HEK293T (cell line): ENCODE results near the gene GGA2.

Experiments
- BHLHE40 ChIP-seq: fragments of 450-650 bp; IDR thresholded peaks from 2 replicates; pipeline ENCODE4 v1.6.1; 2016; ENCODE audit warnings: mild to moderate bottlenecking, moderate library complexity, borderline replicate concordance
- CTBP1 ChIP-seq: fragments of 450-650 bp; IDR thresholded peaks from 2 replicates; pipeline ENCODE4 v1.6.1; 2016; ENCODE audit warnings: borderline replicate concordance
- ELF4 ChIP-seq: fragments of 450-650 bp; IDR thresholded peaks from 2 replicates; pipeline ENCODE4 v1.6.1; 2017; ENCODE audit warnings: antibody characterized with exemption
- FOXA1 ChIP-seq: fragments of 450-650 bp; IDR thresholded peaks from 2 replicates; pipeline ENCODE4 v1.6.1; 2016; ENCODE audit warnings: mild to moderate bottlenecking
- FOXK2 ChIP-seq: fragments of 450-650 bp; IDR thresholded peaks from 2 replicates; pipeline ENCODE4 v1.6.1; 2016; ENCODE audit warnings: mild to moderate bottlenecking
- HDGF ChIP-seq: fragments of 450-650 bp; IDR thresholded peaks from 2 replicates; pipeline ENCODE4 v1.6.1; 2017; ENCODE audit warnings: antibody characterized with exemption, borderline replicate concordance
- NFRKB ChIP-seq: fragments of 450-650 bp; IDR thresholded peaks from 2 replicates; pipeline ENCODE4 v1.6.1; 2016; ENCODE audit warnings: mild to moderate bottlenecking, moderate library complexity
- SP1 ChIP-seq: fragments of 450-650 bp; IDR thresholded peaks from 2 replicates; pipeline ENCODE4 v1.6.1; 2017
- SUZ12 ChIP-seq: fragments of 450-650 bp; IDR thresholded peaks from 2 replicates; pipeline ENCODE4 v1.6.1; 2016; ENCODE audit warnings: mild to moderate bottlenecking
- TARDBP ChIP-seq: fragments of 450-650 bp; IDR thresholded peaks from 2 replicates; pipeline ENCODE4 v1.6.1; 2016
- ZNF384 ChIP-seq: fragments of 450-650 bp; IDR thresholded peaks from 2 replicates; pipeline ENCODE4 v1.6.1; 2016
- TF ChIP-seq, protein P1 (sequence below): fragments of 450-650 bp; IDR thresholded peaks from 2 replicates; pipeline ENCODE4 v1.6.1; 2016

DNA sequence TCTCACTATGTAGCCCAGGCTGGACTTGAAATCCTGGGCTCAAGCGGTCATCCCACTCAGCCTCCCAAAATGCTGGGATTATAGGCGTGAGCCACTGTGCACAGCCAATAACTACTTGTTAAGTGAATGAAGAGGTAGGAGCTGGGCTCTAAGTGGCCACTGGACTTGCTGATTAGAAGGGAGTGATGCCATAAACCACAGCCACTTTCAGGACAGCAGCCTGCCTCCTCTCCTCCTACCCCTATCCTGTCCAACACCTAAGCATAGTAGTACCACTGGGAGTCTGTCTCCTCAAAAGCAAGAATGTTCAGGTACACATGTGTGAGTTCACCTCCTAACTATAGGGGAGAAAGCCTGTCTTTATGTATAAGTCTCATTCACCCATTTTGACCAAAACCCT, 45.1 kb downstream of the GGA2 start:
- TF ChIP-seq ELF4 = no peak
- no peak for TF ChIP-seq FOXK2
- TF ChIP-seq SP1 = no peak
- TF ChIP-seq FOXA1 = no peak
- no peak for TF ChIP-seq TARDBP
- TF ChIP-seq ZNF384 = no peak
- no peak for TF ChIP-seq BHLHE40
- no peak for TF ChIP-seq HDGF
- TF ChIP-seq, protein P1, sequence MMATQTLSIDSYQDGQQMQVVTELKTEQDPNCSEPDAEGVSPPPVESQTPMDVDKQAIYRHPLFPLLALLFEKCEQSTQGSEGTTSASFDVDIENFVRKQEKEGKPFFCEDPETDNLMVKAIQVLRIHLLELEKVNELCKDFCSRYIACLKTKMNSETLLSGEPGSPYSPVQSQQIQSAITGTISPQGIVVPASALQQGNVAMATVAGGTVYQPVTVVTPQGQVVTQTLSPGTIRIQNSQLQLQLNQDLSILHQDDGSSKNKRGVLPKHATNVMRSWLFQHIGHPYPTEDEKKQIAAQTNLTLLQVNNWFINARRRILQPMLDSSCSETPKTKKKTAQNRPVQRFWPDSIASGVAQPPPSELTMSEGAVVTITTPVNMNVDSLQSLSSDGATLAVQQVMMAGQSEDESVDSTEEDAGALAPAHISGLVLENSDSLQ = no peak
- no peak for TF ChIP-seq SUZ12
- TF ChIP-seq NFRKB = no peak
- TF ChIP-seq CTBP1 = no peak
